Sigmoid colon (tissue), 7 donors: ENCODE results near the gene IL17RA. TPM values are rescaled to one million over a fixed set of nuclear protein-coding genes. Genes with fewer than 3 reads are reported as not detected.

Source experiments
- DNase-seq: peaks from one replicate; pipeline ENCODE4 v3.0.0-alpha.2; 2019
- H3K27ac ChIP-seq, 4 donors: fragments of 200-600 bp; sonication (generic); one replicate each; pipeline ENCODE4 v1.5.1; 2016 to 2019; ENCODE audit warnings: mild to moderate bottlenecking in 1 of 4
- H3K27me3 ChIP-seq, 3 donors: fragments of 200-600 bp; sonication (generic); one replicate each; pipeline ENCODE4 v1.5.1; 2019; ENCODE audit warnings: mild to moderate bottlenecking in 1 of 3
- H3K36me3 ChIP-seq, 4 donors: fragments of 200-600 bp; sonication (generic); one replicate each; pipeline ENCODE4 v1.5.1; 2016 to 2019
- H3K4me1 ChIP-seq, 4 donors: fragments of 200-600 bp; sonication (generic); one replicate each; pipeline ENCODE4 v1.5.1; 2017 to 2019
- H3K4me3 ChIP-seq, 4 donors: fragments of 200-600 bp; sonication (generic); one replicate each; pipeline ENCODE4 v1.5.1; 2017 to 2019; ENCODE audit warnings: mild to moderate bottlenecking in 2 of 4, moderate library complexity in 1 of 4
- H3K9me3 ChIP-seq, 4 donors: fragments of 200-600 bp in 3 of 4; sonication (generic) in 3 of 4; one replicate each; pipeline versions ENCODE4 v1.5.1 to v1.6.1; 2013 to 2019
- EP300 ChIP-seq, 4 donors: sonication (generic); formaldehyde crosslinking; IDR thresholded peaks; one replicate each; pipeline ENCODE4 v1.6.1; 2017; ENCODE audit warnings: antibody characterized with exemption in 4 of 4
- POLR2A ChIP-seq, 2 donors: fragments of 450-650 bp; IDR thresholded peaks; one replicate each; pipeline ENCODE4 v1.6.1; 2016; ENCODE audit warnings: antibody characterized with exemption in 2 of 2, mild to moderate bottlenecking in 2 of 2, moderate library complexity in 2 of 2
- POLR2AphosphoS5 ChIP-seq, 4 donors: sonication (generic); formaldehyde crosslinking; IDR thresholded peaks; one replicate each; pipeline ENCODE4 v1.6.1; 2017; ENCODE audit warnings: antibody characterized with exemption in 4 of 4
- WGBS, 2 donors: extraction: QIAGEN DNeasy Blood & Tissue Kit; methylation state at CpG; one replicate each; pipeline ENCODE4 v1.1.7; 2013; 5-methylcytosine and 5-hydroxymethylcytosine counted together
- intact Hi-C: fragments of 100-400 bp; cut with DNase I; formaldehyde crosslinking; loops from one replicate; pipeline ENCODE4 v1.15.1; 2023
- polyA plus RNA-seq, 3 donors: library from polyadenylated mRNA; stranded (reverse); fragments of 200-250 nt; gene quantifications; one replicate each; pipeline ENCODE4 v1.2.3, GENCODE V29; 2013
- total RNA-seq, 4 donors: library from RNA; depleted of rRNA; stranded (reverse); fragments of >200 nt; gene quantifications; one replicate each; pipeline ENCODE4 v1.1.0, GENCODE V29; 2016
- TF ChIP-seq, protein P1 (sequence below), 4 experiments: fragments of 450-650 bp in 3 of 4; fragments of 200-600 bp in 1 of 4; IDR thresholded peaks; one replicate each; pipeline ENCODE4 v1.5.1; 2016 to 2019; ENCODE audit warnings: antibody characterized with exemption in 4 of 4, mild to moderate bottlenecking in 3 of 4, moderate library complexity in 2 of 4
- donor health status: healthy with polysubstance abuse.
- donor health status: Bipolar disorder and iron deficiency.
- donor health status: healthy.

Gene IL17RA
- total and polyA plus RNA-seq, 7 donors, result 1.2 to 10.4 (median 8.2) TPM

DNA sequence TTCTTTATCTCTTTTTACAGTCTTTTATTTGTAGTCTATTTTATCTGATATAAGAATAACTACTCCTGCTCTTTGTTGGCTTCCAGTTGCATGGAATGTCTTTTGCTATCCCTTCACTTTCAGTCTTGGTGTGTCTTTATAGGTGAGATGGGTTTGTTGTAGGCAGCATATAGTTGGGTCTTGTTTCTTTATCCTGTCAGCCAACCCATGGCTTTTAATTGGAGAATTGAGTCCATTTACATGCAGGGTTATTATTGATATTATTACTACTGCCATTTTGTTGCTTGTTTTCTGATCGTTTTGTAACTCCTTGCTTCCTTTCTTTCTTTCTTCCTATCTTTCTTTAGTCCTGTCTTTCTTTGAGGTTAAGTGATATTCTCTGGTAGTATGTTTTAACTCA, 11.9 kb upstream of the IL17RA start:
- intact Hi-C loops, result loop anchor here (5.0 kb wide), 1 partner anchor 429 kb away; no protein-coding TSS in a partner anchor
- H3K9me3 ChIP-seq, result no peaks in the 10 kb centered on the region
- TF ChIP-seq, protein P1, sequence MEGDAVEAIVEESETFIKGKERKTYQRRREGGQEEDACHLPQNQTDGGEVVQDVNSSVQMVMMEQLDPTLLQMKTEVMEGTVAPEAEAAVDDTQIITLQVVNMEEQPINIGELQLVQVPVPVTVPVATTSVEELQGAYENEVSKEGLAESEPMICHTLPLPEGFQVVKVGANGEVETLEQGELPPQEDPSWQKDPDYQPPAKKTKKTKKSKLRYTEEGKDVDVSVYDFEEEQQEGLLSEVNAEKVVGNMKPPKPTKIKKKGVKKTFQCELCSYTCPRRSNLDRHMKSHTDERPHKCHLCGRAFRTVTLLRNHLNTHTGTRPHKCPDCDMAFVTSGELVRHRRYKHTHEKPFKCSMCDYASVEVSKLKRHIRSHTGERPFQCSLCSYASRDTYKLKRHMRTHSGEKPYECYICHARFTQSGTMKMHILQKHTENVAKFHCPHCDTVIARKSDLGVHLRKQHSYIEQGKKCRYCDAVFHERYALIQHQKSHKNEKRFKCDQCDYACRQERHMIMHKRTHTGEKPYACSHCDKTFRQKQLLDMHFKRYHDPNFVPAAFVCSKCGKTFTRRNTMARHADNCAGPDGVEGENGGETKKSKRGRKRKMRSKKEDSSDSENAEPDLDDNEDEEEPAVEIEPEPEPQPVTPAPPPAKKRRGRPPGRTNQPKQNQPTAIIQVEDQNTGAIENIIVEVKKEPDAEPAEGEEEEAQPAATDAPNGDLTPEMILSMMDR (IDR thresholded peaks at IDR 0.05), result no peak
- H3K4me3 ChIP-seq, result no peak overlapping the region
- no peak for DNase-seq
- H3K27ac ChIP-seq, result no peak overlapping the region
- peaks cover 0 to 5% (median 0%) of the 10 kb centered on the region in 3 donors for H3K27me3 ChIP-seq
- no peaks in the 10 kb centered on the region for H3K36me3 ChIP-seq
- H3K4me1 ChIP-seq, result no peaks in the 10 kb centered on the region
- 81 to 82% methylated on average over 1 of the region's 1 CpG for WGBS, 2 donors

GRCh38 chr22:17074648-17075002, 10.2 kb upstream of the IL17RA start:
- H3K36me3 ChIP-seq, result no peaks in the 10 kb centered on the region
- TF ChIP-seq POLR2AphosphoS5 (IDR thresholded peaks at IDR 0.05), result no peak
- TF ChIP-seq EP300 (IDR thresholded peaks at IDR 0.05), result no peak
- TF ChIP-seq POLR2A (IDR thresholded peaks at IDR 0.05), result no peak
- TF ChIP-seq, protein P1 (IDR thresholded peaks at IDR 0.05), result no peak
- H3K9me3 ChIP-seq, result no peaks in the 10 kb centered on the region
- H3K27me3 ChIP-seq, result peaks cover 0 to 5% (median 0%) of the 10 kb centered on the region in 3 donors
- no peak overlapping the region for H3K27ac ChIP-seq
- no peak overlapping the region for H3K4me3 ChIP-seq
- no peaks in the 10 kb centered on the region for H3K4me1 ChIP-seq
- no peak for DNase-seq
- intact Hi-C loops, result loop anchor here (5.0 kb wide), 1 partner anchor 428 kb away; no protein-coding TSS in a partner anchor

DNA sequence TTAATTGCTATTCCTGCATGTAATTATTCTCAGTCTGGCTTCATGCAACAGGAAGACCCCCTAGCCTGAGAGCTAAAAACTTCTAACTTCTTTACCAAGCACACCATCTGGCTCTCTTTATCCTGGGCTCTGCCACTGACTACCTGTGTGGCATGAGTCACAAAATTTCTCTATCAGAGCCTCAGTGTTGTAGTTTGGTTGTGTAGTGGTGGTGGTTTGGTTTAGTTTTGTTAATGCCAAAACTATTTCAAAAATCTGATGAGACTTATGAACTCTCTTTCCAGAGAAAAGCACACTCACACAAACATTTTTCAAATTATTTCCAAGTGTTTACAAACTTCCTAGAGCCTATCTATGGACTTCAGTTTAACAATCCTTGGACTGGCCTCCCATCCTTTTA, 7.5 kb upstream of the IL17RA start:
- DNase-seq, result no peak
- Histone ChIP-seq H3K36me3 (no peaks in the 10 kb centered on the region), H3K27ac (no peak overlapping the region), H3K4me1 (no peaks in the 10 kb centered on the region), H3K9me3 (no peaks in the 10 kb centered on the region), H3K4me3 (no peak overlapping the region), H3K27me3 (peaks cover 0 to 5% (median 0%) of the 10 kb centered on the region in 3 donors)
- intact Hi-C loops, result no loop called here
- TF ChIP-seq POLR2A (IDR thresholded peaks at IDR 0.05) (no peak), EP300 (IDR thresholded peaks at IDR 0.05) (no peak), POLR2AphosphoS5 (IDR thresholded peaks at IDR 0.05) (no peak)
- TF ChIP-seq, protein P1 (IDR thresholded peaks at IDR 0.05), result no peak

- intact Hi-C loops, result no loop called here
- H3K27me3 ChIP-seq, result peaks cover 0 to 10% (median 5%) of the 10 kb centered on the region in 3 donors
- WGBS, 2 donors, result 76 to 88% methylated on average over 4 of the region's 4 CpGs
Observed at GRCh38 chr22:17079572-17079971, 5.2 kb upstream of the IL17RA start.

More at GRCh38 chr22:17079572-17079971, 5.2 kb upstream of the IL17RA start:
- Histone ChIP-seq H3K9me3 (no peaks in the 10 kb centered on the region), H3K27ac (no peak overlapping the region), H3K36me3 (no peaks in the 10 kb centered on the region), H3K4me3 (no peak overlapping the region), H3K4me1 (peaks cover 0 to 6% (median 2%) of the 10 kb centered on the region in 4 donors)
- TF ChIP-seq POLR2AphosphoS5 (IDR thresholded peaks at IDR 0.05) (no peak), POLR2A (IDR thresholded peaks at IDR 0.05) (no peak), EP300 (IDR thresholded peaks at IDR 0.05) (no peak)
- TF ChIP-seq, protein P1 (IDR thresholded peaks at IDR 0.05), result no peak
- no peak for DNase-seq
